GM12872 (cell line): Measurements from ENCODE around the gene PLPP1.

Source experiments
- CTCF ChIP-seq: IDR thresholded peaks from 3 replicates; pipeline ENCODE4 v1.5.1; 2011; ENCODE audit warnings: low read depth, mild to moderate bottlenecking, low read length, moderate library complexity; ENCODE audit not compliant: insufficient read depth

The PLPP1 gene

GRCh38 chr5:55534436-55535198, at the start of gene PLPP1:
Gene PLPP1, minus strand, starts transcription at chr5:55534964. Its CDS starts 335 bp downstream, at chr5:55534629.
- TF ChIP-seq CTCF: no peak

- TF ChIP-seq CTCF: no peak
These were observed 48.8 kb upstream of the PLPP1 start for GRCh38 chr5:55583578-55583977.

GRCh38 chr5:55582256-55582655, 47.5 kb upstream of the PLPP1 start:
- TF ChIP-seq CTCF: no peak

GRCh38 chr5:55580042-55580441, 45.3 kb upstream of the PLPP1 start:
- TF ChIP-seq CTCF: no peak

GRCh38 chr5:55578771-55579170, 44.0 kb upstream of the PLPP1 start:
- no peak for TF ChIP-seq CTCF

GRCh38 chr5:55577353-55578060, 42.7 kb upstream of the PLPP1 start:
- no peak for TF ChIP-seq CTCF

GRCh38 chr5:55576661-55577060, 41.9 kb upstream of the PLPP1 start:
- TF ChIP-seq CTCF: no peak
